Stimulated activated CD4-positive, alpha-beta T cell treated with anti-CD3 and anti-CD28 coated beads, Interleukin-4, amount 100 ng/mL, for 24 hours (primary cell): ENCODE measurements around the gene CFAP161.
"Not testable (repeated sequence)": the region's sequence is repeated elsewhere in the genome, so short reads cannot be mapped to it uniquely, and the experiment has no call there.

Experiments used
- DNase-seq: peaks from one replicate; pipeline ENCODE4 v3.0.0-alpha.2; 2020

The CFAP161 gene

DNA sequence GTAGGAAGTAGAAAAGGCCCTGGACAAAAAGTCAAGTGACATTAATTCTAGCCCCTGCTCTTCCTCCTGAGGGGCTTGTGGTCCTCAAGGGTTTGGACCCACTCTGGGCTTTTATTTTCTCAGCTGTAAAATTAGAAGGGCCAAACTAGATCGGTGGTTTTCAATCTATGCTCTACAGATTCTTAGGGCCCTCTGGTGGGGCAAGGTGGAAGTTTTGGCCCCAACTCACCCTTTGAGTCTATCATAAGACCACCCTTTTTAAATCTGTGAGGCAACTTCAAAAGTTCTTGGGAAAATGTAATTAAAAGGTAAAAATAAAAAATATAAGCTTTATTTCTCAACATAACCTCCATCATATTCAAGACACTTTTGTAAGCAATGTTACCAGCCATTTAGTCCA, 25.6 kb upstream of the CFAP161 start:
- DNase-seq, result peak; percentile 8

DNA sequence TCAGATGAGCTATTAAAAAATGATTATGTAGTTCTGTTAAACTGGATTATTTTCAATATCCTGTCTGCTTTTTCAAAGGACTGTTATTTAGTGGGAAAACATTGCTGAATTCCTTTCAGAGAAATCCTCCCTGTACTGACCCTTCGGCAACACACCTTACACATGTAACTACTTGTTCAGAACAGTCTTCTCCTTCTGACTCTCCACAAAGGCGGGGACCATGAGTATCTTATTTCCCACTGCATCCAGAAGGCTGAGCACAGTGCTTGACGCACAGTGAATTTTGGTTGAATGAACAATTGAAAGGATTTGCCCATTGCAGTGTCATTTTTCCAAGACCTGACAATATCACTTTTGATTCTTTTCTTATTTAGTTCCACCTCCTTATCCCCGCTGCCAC, 23.1 kb upstream of the CFAP161 start:
- no peak for DNase-seq

DNA sequence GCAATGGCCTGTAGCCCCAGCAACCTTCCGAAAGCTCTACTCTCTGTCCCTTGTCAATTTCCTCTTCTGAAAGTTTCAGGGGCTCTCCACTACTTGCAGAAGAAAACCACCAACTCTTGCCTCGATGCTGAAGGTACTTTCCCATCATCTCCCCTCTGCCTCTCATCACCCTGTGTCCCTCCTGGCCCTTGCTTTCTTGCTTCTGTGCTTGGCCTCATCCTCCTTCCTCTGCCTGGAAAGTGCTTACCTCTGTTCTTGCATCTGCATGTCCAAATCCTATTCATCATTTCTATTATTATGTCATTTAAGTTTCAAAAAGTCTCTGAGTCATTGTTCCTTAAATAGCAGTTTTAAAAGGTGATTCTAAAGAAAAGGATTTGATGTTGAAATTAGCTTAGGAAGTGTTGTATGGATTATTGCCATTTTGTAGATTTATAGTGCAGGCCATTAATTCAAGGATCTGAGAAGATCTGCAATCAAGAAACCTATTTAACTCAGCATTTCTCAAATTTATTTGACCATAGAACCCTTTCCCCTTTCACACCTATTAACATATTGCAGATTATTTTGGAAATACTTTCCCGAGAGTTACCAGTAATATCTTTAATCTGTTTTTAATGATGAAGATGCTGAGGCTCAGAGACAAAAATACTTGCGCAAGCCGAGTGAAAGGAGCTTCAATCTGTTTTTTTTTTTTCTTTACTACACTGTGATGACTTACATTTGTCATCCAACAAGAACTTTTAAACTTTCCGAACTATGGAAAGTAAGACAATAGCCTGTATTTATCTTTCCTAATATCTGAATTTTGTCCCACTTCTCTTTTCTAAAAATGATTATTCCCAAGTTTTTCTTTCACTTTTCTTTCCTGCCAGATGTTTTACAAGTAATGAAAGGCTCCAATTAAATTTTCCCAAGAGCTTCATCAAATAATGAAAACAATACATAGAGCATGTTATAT, 22.3 kb upstream of the CFAP161 start:
- no peak for DNase-seq

DNA sequence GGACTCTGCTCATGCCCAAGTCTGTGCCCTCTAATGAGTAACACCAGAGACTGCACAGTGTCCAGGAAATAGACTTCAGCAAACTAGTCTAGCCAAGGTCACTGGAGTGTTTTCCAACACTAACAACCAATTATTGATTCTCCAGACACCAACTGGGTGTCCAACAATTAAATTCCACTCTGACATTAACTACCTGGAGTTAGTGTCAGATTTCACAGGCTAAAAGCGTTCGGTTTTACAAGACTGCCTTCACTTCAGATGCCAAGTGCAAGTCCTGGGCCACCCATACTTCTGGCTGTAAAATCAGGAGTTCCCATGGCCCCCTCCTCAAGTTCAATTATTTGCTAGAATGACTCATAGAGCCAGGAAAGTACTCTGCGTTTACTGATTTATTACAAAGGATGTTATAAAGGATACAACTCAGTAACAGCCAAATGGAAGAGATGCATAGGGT, 20.8 kb upstream of the CFAP161 start:
- no peak for DNase-seq

DNA sequence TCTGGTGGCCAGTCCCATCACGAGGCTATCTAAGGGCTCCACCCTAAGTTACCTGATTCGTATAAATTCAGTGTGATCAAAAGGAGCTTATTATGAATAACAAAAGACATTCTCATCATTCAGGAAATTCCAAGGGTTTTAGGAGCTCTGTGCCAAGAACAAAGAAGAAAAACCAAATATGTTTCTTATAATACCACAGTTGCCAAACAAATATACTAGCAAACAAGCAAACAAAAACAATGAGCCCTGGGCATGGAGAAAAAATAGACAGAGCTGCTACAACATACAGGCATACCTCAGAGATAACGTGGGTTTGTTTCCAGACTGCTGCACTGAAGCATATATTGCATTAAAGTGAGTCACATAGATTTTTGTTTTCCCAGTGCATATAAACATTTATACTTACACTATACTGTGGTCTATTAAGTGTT, 20.2 kb upstream of the CFAP161 start:
- DNase-seq, result no peak

DNA sequence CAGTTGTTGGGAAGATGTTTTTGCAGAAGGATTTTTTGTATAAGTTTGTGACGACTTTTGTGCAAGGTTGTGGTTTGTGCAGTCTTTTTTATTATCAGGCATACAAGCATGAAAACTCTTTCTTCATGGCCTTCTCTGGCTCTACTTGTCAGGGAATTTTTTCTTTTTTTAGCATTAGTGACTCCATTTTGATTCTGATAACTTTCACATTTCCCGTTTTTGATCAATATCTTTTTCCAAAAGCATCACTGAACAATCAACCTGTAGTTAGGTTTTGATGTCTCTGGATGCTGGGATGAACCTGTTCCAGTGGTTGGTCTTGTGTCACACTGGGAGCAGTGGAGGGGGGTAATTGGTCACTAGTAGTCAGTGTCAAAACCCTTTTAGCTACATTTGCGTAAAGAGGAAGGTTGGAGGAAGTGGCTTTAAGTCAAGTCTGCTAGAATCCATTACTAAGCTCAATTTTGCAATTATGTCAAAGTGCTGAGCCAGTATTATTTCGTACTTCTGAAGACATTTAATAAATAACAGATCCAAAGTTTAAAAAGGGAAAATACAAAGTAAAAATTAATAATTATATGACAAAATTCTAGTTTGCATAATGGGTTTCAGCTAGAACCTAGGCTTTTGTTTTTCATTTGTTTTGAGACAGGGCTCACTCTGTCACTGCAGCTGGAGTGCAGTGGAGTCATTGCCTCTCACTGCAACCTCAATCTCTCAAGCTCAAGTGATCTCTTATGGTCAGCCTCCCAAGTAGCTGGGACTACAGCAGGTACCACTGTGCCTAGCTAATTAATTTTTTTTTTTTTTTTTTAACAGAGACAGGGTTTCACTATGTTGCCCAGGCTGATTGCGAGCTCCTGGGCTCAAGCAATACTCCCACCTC, 18.8 kb upstream of the CFAP161 start:
- DNase-seq, result no peak

DNA sequence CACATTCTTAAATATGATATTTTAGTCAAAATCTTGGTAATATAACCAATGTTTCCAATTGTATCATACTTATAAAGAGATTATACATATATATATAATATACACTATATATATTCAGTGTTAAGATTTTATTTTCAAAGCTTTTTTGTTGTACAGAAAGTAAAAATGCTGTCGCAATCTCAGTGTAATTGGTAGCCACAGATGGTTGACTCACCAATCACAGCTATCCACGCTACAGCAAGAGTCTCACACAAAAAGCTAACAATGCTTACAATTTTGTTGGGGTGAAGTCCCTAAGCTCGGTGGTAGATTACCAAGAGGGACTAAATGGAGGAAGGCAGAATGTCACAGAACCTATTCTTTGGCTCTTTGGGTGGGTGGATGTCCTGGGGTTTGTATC, 16.9 kb upstream of the CFAP161 start:
- no peak for DNase-seq

DNA sequence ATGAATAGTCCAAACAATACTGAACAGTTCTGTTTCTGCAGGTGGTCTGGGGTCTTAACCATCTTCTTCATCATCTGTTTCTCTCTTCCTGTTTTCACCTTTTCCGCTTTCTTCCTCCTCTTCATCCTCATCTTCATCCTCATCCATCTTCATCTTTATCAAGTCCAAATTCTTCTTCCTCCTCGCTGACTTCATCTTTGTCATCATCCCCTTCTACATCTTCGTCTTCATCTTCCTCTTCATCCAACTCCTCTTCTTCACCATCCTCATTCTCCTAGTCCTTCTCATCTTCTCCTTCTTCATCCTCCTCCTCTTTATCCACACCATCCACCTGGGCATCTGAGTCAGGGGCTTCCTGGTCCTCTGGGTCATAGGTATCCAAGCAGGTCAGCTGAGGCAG, 16.5 kb upstream of the CFAP161 start:
- no peak for DNase-seq

DNA sequence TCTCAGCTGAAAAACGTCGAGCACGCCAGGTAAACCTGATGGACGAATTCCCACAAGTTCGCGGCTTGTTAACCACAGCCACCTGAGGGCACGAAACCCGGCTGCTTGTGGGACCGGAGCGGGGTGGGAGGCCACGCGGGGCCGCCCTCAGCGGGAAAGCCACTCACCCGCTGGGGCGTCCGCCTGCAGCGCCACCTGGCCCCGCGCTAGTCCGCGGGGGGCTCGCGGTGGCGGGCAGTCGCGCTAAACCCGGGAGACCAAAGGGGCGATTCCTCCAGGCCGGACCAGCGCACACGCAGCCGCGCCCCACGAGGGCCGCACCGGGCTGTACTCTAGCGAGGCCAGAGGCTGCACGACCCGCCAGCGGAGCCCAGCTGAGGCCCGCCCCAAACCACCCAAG, 15.7 kb upstream of the CFAP161 start:
- DNase-seq, result no peak

DNA sequence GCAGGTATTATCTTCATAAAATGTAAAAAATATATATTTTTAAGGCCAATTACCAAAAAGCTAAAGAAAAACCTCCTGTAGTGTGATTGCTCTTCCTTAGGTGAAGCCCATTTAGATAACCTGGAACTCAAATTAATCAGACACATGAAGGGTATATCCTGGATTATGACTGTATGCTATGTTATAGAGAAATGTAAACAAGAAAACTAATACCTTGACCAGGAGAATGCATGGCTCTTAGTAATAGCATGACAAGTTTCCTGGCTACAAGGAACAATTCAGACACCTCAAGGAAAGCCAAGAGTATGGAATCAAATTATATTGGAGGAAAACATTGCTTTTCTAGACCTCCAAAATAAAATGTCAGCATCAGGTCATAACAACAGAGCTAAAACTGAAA, 14.0 kb upstream of the CFAP161 start:
- no peak for DNase-seq

DNA sequence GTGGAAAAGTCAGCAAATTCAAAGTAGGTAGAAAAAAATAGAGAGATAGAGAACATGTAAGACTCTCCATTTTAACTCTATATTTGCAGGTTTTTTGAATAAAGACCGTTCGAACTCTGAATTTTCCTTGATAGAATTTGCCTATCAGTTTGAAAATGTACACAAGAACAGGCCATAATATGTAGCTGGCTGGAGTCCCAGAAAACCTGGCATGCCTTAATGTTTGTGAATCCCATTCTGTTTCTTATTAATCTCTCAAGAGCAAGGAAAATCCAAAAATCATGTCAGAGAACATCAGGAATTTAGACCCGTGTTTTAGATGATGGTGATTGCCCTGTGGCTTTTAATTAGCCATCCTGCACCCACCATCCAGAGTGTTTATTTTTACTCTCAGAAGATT, 7.2 kb upstream of the CFAP161 start:
- DNase-seq, result no peak

DNA sequence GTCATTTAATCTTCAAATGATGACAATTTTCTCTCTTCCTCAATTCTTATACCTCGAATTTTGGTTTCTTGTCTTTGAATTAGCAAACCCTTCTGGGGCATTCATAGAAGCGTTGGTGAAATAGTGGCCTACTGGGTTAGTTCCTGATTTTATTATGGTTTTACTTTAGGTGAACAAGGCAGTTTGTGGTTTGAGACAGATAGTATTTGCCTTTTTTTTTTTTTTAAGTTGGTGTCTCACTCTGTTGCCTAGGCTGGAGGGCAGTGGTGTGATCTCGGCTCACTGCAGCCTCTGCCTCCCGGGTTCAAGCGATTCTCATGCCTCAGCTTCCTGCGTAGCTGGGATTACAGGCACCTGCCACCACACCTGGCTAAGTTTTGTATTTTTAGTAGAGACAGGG, 7.4 kb downstream of the CFAP161 start:
- not testable (repeated sequence) for DNase-seq

DNA sequence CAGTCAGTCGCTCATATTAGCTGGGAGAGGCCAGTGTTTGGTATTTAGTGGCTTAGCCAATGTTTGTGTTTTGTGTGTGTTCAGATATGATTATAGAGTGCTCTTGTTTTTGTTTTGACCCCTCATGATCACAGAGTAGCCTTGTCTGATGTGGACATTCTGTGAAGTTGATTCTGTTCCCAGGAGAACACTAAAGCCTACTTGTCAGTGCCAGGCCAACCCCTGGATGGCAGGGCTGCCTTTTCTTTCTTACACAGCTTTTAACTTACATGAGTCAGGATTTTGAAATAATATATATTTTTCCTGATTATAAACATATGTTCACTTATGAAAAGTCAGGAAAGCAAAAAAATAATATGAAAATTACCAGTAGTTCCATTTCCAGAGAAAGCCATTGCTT, 11.9 kb downstream of the CFAP161 start:
- DNase-seq, result no peak

DNA sequence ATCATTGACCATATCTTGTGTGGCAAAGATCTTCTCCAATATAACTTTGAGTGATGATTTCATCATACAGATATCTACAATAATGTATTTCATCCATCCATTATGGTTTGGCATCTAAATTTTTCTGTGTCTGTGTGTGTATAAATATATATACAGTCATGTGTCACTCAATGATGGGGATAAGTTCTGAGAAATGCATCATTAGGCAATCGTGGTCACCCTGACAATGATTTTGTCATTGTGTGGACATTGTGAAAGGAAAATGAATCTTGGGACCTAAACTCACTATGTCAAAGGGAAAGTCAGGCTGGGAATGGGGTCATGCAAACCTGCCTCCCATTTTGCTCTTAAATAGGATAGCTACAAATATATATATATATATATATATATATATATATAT, 12.4 kb downstream of the CFAP161 start:
- no peak for DNase-seq

DNA sequence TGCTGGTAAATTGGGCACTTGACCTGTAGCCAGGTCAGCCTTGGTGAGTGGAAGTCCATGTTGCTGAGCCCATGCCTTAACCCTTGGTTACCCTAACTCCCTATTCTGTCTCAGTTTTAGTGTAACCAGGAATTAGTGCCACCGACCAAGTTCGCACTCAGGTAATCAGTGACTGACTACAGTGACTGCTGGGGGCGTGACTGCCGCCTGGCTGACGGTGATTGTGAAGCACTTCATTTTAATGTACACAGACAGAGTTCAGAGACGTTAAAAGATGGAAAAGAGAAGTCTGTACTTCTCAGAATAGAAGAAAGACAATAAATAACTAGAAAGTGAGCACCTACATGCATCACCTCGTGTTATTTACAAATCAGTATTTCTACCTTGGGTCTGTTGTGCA, 17.3 kb downstream of the CFAP161 start:
- DNase-seq, result no peak

DNA sequence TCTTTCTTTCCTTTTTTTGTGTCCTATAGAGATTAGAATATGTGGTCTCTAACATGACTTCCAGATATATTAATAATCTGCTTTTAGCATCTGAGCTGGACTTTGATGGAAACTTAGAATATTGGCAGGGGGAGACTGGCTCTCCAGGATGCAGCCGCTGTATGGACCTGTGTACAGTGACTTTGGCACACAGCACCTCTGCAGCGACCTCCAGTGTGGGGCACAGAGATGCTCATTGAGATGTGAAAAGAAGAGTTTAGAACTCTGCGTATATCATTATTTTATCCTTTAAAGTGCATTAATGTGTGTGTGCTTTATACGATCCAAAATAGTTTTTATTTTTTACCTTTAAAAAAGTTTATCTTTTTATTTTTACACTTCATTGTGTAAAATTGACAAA, 18.3 kb downstream of the CFAP161 start:
- DNase-seq, result no peak

DNA sequence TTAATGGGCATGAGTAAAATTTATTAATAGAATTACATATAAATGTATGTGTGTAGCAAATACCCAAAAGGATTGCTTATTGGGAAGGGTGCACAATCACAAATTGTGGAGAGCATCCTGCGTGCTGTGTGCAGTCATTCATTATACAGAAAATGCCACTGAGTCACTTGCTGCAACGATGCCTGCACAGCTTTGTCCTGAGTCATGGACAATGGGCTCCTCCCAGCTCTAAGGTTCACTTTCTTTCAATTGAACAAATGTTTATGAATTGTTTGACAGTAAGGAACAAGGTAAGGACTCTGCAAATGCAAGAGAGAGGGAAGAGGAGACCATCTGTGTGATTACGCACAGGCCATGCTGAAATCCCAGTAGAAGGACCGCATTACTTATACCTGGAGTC, 18.7 kb downstream of the CFAP161 start:
- DNase-seq, result no peak

DNA sequence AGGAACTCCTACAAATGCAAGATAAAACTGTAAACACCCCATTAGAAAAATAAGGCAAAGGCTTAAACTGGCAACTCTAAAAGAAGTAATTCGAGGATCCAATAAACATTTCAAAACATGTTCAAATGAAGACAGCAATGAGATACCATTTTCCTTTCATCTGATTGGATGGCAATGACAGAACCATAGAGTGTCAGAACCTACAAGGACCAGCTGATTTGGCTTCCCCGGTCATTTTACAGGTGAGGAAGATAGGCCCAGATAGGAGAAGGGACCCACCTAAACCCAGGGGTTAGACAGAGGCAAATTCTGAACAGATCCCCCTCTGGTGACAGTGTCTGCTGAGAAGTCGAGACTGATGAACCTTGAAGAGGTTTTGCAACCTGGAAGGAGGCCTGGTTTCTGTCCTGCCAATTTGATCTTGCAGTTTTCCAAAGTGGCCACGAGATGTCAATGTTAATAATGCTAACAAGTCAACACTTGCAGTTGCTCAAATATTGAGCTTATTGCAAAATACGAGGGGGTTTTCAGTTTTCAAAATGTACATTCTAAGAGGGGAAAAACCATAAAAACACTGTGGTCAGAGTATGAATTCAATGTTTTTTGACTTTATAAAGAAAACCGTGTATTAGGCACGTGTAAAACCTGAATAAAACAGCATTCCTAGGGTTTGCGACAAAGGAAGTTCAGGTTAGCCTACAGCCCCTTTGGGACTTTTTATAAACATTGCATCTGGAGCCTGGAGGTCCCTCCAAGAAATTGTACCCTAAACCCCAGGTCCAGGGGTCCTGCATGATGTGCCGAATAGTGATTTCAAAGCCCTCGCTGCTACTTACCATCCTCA, 21.5 kb downstream of the CFAP161 start:
- no peak for DNase-seq

DNA sequence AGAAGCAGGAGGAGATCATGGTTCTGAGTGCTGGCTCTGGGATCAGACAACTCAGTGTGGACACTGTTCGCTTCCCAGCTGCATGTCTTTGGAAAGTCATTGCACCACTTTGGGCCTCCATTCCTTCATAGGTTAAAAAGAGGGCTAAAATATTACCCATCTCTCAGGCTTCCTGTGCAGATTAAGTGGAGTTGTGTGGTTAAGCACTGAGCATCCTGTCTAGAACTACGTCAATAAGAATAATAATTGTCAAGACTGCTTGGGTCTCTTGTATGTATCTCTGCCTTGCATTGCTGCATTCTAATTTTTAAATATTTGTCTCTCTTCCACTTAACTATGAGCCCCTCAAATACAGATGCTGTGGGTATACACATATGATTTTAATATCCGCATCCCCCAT, 22.3 kb downstream of the CFAP161 start:
- DNase-seq, result no peak

DNA sequence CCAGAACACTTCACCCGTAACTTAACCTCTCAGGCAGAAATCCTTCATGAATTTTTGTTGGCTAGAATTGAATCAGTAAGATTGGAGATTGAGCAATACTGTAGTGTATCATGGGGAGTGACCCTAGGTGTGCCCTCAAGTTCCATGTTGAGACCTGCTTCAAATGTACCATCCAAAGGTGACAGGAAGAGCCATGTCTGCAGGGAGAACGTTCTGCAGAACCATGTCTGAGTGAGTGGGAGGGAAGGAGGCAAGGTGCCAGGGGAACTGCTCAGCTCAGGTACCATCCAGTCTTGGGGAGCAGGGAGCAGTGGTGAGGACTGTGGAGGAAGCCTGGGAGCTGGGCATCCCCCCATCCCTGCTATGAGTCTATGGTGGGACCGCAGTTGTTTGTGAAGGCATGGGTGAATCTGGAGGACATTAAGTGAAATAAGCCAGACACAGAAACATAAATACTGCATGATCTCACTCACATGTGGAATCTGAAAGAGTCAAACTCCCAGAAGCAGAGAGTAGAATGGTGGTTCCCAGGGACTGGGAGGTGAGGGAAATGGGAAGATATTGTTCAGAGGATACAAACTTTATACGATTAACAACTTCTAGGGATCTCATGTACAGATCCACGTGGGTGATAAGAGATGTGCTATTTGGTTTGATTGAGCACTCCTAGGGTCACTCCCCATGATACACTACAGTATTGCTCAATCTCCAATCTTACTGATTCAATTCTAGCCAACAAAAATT, 23.3 kb downstream of the CFAP161 start:
- DNase-seq, result no peak

DNA sequence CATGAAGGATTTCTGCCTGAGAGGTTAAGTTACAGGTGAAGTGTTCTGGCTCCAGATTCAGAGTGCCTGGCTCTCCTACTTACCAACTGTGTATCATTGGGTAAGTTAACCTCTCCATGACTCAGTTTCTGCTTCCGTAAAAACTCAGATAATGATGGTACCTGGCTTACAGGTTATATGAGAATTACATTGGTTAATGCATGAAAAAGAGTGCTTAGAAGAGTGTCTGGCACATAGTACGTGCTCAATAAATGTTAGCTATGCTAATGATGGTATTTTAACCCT, 23.8 kb downstream of the CFAP161 start:
- no peak for DNase-seq

DNA sequence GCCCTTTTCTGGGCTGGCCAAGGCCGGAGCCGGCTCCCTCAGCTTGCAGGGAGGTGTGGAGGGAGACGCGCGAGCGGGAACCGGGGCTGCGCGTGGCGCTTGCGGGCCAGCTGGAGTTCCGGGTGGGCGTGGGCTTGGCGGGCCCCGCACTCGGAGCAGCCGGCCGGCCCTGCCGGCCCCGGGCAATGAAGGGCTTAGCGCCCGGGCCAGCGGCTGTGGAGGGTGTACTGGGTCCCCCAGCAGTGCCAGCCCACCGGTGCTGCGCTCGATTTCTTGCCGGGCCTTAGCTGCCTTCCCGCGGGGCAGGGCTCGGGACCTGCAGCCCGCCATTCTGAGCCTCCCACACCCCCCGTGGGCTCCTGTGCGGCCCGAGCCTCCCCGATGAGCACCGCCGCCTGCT, 24.5 kb downstream of the CFAP161 start:
- DNase-seq, result not testable (repeated sequence)
